HepG2 (cell line): Measurements from ENCODE around the gene AGER. TPM values are rescaled to one million over a fixed set of nuclear protein-coding genes. Genes with fewer than 3 reads are reported as not detected.

Source experiments
- ATM ChIP-seq: fragments of 450-650 bp; IDR thresholded peaks from 2 replicates; pipeline ENCODE4 v1.7.1; 2017; ENCODE audit warnings: mild to moderate bottlenecking, borderline replicate concordance
- CCAR2 ChIP-seq: fragments of 200-400 bp; formaldehyde crosslinking; optimal IDR thresholded peaks from 2 replicates; pipeline ENCODE3; 2018; ENCODE audit warnings: low read depth, mild to moderate bottlenecking, low read length, moderate library complexity
- CHD4 ChIP-seq: fragments of 200-600 bp; sonication (generic); IDR thresholded peaks from 2 replicates; pipeline ENCODE4 v1.7.0; 2017; ENCODE audit warnings: mild to moderate bottlenecking, low read length, borderline replicate concordance
- ELF1 ChIP-seq: sonication (generic); formaldehyde crosslinking; IDR thresholded peaks from 2 replicates; pipeline ENCODE4 v1.4.0; 2020; ENCODE audit warnings: missing genetic modification reagents
- HINFP ChIP-seq: sonication (generic); formaldehyde crosslinking; IDR thresholded peaks from 2 replicates; pipeline ENCODE4 v1.4.0; 2020; ENCODE audit warnings: low read depth, mild to moderate bottlenecking, missing genetic modification reagents
- HMGXB3 ChIP-seq: sonication (generic); formaldehyde crosslinking; IDR thresholded peaks from 2 replicates; pipeline ENCODE4 v1.4.0; 2020; ENCODE audit warnings: missing genetic modification reagents, borderline replicate concordance
- NFKB2 ChIP-seq: sonication (generic); formaldehyde crosslinking; IDR thresholded peaks from 2 replicates; pipeline ENCODE4 v1.4.0; 2020; ENCODE audit warnings: missing genetic modification reagents, borderline replicate concordance
- PAF1 ChIP-seq: IDR thresholded peaks from 2 replicates; pipeline ENCODE4 v1.6.1; 2016; ENCODE audit warnings: missing genetic modification reagents, missing compliant biosample characterization
- SKI ChIP-seq: fragments of 450-650 bp; IDR thresholded peaks from one replicate; pipeline ENCODE4 v1.6.1; 2018; ENCODE audit warnings: mild to moderate bottlenecking; ENCODE audit not compliant: partially characterized antibody
- ZFY ChIP-seq: sonication (generic); formaldehyde crosslinking; IDR thresholded peaks from 2 replicates; pipeline ENCODE4 v1.4.0; 2020; ENCODE audit warnings: missing genetic modification reagents
- ZNF276 ChIP-seq: sonication (generic); formaldehyde crosslinking; IDR thresholded peaks from 2 replicates; pipeline ENCODE4 v1.4.0; 2020; ENCODE audit warnings: mild to moderate bottlenecking, low read depth, missing genetic modification reagents
- ZNF605 ChIP-seq: sonication (generic); formaldehyde crosslinking; IDR thresholded peaks from 2 replicates; pipeline ENCODE4 v1.8.0; 2022; ENCODE audit warnings: mild to moderate bottlenecking, missing genetic modification reagents
- ZNF780A ChIP-seq: sonication (generic); formaldehyde crosslinking; IDR thresholded peaks from 2 replicates; pipeline ENCODE4 v1.8.0; 2022; ENCODE audit warnings: mild to moderate bottlenecking, missing genetic modification reagents, moderate library complexity
- ZNF816 ChIP-seq: sonication (generic); formaldehyde crosslinking; IDR thresholded peaks from 2 replicates; pipeline ENCODE4 v1.8.0; 2022; ENCODE audit warnings: missing genetic modification reagents, mild to moderate bottlenecking, borderline replicate concordance
- ZNF83 ChIP-seq: sonication (generic); formaldehyde crosslinking; IDR thresholded peaks from 2 replicates; pipeline ENCODE4 v1.4.0; 2020; ENCODE audit warnings: missing genetic modification reagents, mild to moderate bottlenecking, borderline replicate concordance
- polyA plus RNA-seq, 8 experiments: library from polyadenylated mRNA; depleted of rRNA in 3 of 8; stranded (reverse) in 7 of 8; unstranded in 1 of 8; fragments of >200 nt; fragmentation: Illumina TruSeq in 4 of 8; extraction: Trizol in 4 of 8; gene quantifications; 2 replicates each; pipeline versions ENCODE4 v1.2.1 to v1.2.3, GENCODE V29; 2011 to 2016; ENCODE audit warnings: low read depth in 4 of 8, missing spikeins in 1 of 8, mixed read lengths in 1 of 8; ENCODE audit not compliant: insufficient read depth in 1 of 8
- total RNA-seq, 5 experiments: library from RNA; depleted of rRNA; stranded (reverse); fragments of >200 nt; fragmentation: Illumina TruSeq; extraction: Trizol; gene quantifications; 2 replicates each; pipeline ENCODE4 v1.2.3, GENCODE V29; 2016; ENCODE audit warnings: low read depth in 1 of 5
- TF ChIP-seq, protein P1 (sequence below): sonication (generic); formaldehyde crosslinking; IDR thresholded peaks from 2 replicates; pipeline ENCODE4 v1.5.0; 2020; ENCODE audit warnings: mild to moderate bottlenecking, missing genetic modification reagents
- TF ChIP-seq, protein P2 (sequence below): sonication (generic); formaldehyde crosslinking; IDR thresholded peaks from 2 replicates; pipeline ENCODE4 v1.4.0; 2020; ENCODE audit warnings: mild to moderate bottlenecking, missing genetic modification reagents
- TF ChIP-seq, protein P3 (sequence below): sonication (generic); formaldehyde crosslinking; IDR thresholded peaks from 2 replicates; pipeline ENCODE4 v1.8.0; 2022; ENCODE audit warnings: missing genetic modification reagents, low read depth, mild to moderate bottlenecking, borderline replicate concordance

The AGER gene
- total and polyA plus RNA-seq, 2 of the 13 experiments (the other 11 are each of a cell fraction or from before 2014, with no cell fraction given) = 1.9 to 5.1 TPM

GRCh38 chr6:32176476-32177182 is 7.4 kb downstream of the AGER start (continued):
- TF ChIP-seq PAF1 (CRISPR knock-in tag) (no peak), ATM (no peak), CHD4 (no peak), ZNF605 (no peak), HINFP (CRISPR knock-in tag) (no peak), CCAR2 (peak; percentile 86), ZNF276 (no peak), ZFY (CRISPR knock-in tag) (0 out of 2 replicates have a peak, but pooled peaks have one; percentile 26), ELF1 (no peak), SKI (no peak), NFKB2 (CRISPR knock-in tag) (no peak), ZNF83 (no peak), ZNF816 (CRISPR knock-in tag) (no peak), HMGXB3 (no peak), ZNF780A (CRISPR knock-in tag) (no peak)
- TF ChIP-seq, protein P1, sequence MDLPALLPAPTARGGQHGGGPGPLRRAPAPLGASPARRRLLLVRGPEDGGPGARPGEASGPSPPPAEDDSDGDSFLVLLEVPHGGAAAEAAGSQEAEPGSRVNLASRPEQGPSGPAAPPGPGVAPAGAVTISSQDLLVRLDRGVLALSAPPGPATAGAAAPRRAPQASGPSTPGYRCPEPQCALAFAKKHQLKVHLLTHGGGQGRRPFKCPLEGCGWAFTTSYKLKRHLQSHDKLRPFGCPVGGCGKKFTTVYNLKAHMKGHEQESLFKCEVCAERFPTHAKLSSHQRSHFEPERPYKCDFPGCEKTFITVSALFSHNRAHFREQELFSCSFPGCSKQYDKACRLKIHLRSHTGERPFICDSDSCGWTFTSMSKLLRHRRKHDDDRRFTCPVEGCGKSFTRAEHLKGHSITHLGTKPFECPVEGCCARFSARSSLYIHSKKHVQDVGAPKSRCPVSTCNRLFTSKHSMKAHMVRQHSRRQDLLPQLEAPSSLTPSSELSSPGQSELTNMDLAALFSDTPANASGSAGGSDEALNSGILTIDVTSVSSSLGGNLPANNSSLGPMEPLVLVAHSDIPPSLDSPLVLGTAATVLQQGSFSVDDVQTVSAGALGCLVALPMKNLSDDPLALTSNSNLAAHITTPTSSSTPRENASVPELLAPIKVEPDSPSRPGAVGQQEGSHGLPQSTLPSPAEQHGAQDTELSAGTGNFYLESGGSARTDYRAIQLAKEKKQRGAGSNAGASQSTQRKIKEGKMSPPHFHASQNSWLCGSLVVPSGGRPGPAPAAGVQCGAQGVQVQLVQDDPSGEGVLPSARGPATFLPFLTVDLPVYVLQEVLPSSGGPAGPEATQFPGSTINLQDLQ = no peak
- TF ChIP-seq, protein P2, sequence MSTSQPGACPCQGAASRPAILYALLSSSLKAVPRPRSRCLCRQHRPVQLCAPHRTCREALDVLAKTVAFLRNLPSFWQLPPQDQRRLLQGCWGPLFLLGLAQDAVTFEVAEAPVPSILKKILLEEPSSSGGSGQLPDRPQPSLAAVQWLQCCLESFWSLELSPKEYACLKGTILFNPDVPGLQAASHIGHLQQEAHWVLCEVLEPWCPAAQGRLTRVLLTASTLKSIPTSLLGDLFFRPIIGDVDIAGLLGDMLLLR (CRISPR knock-in tag) = no peak
- TF ChIP-seq, protein P3, sequence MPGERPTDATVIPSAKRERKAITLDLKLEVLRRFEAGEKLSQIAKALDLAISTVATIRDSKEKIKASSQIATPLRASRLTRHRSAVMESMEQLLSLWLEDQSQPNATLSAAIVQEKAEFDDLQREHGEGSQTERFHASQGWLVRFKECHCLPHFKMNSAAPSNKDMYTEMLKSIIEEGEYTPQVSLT (CRISPR knock-in tag) = no peak
